Dermis microvascular lymphatic vessel endothelial cell (primary cell): ENCODE data around the gene PLAAT4. TPM values are rescaled to one million over a fixed set of nuclear protein-coding genes. Genes with fewer than 3 reads are reported as not detected.
"Not testable (repeated sequence)": the region's sequence is repeated elsewhere in the genome, so short reads cannot be mapped to it uniquely, and the experiment has no call there.

ENCODE experiments used
- DNase-seq, 2 donors: peaks; one replicate each; pipeline versions ENCODE4 v3.0.0 to v3.0.0-alpha.2; 2010; ENCODE audit warnings: low read depth in 2 of 2
- total RNA-seq: library from RNA; depleted of rRNA; stranded (reverse); fragments of >200 nt; gene quantifications from 2 replicates; pipeline ENCODE4 v1.2.1, GENCODE V29; 2014

Gene PLAAT4
- total RNA-seq, 1 donor from 2014 or later, result 2.3 TPM

- DNase-seq, result no peak
These were observed 26.1 kb upstream of the PLAAT4 start for GRCh38 chr11:63510360-63511047.

GRCh38 chr11:63511048-63511748, 25.4 kb upstream of the PLAAT4 start:
- no peak for DNase-seq

GRCh38 chr11:63512816-63513215, 23.8 kb upstream of the PLAAT4 start:
- DNase-seq, result no peak

- DNase-seq, result no peak
These were observed 20.5 kb upstream of the PLAAT4 start for GRCh38 chr11:63516109-63516508.

- no peak for DNase-seq
These were observed 19.5 kb upstream of the PLAAT4 start for GRCh38 chr11:63517156-63517555.

GRCh38 chr11:63518548-63518947, 18.1 kb upstream of the PLAAT4 start:
- no peak for DNase-seq

- DNase-seq, result no peak
These were observed 15.9 kb upstream of the PLAAT4 start for GRCh38 chr11:63520606-63521170.

GRCh38 chr11:63521896-63522295, 14.7 kb upstream of the PLAAT4 start:
- no peak for DNase-seq

- DNase-seq, result no peak
These were observed 13.5 kb upstream of the PLAAT4 start for GRCh38 chr11:63523151-63523550.

GRCh38 chr11:63527667-63528066, 8.9 kb upstream of the PLAAT4 start:
- no peak for DNase-seq

GRCh38 chr11:63528156-63528555, 8.5 kb upstream of the PLAAT4 start:
- not testable (repeated sequence) for DNase-seq

- DNase-seq, result not testable (repeated sequence)
These were observed 7.8 kb upstream of the PLAAT4 start for GRCh38 chr11:63528729-63529278.

GRCh38 chr11:63529373-63529772, 7.2 kb upstream of the PLAAT4 start:
- not testable (repeated sequence) for DNase-seq

GRCh38 chr11:63530021-63530420, 6.6 kb upstream of the PLAAT4 start:
- DNase-seq, result no peak

GRCh38 chr11:63531074-63531792, 5.4 kb upstream of the PLAAT4 start:
- not testable (repeated sequence) for DNase-seq

- DNase-seq, result no peak
These were observed 4.5 kb upstream of the PLAAT4 start for GRCh38 chr11:63532117-63532516.

- DNase-seq, result no peak
These were observed 3.7 kb upstream of the PLAAT4 start for GRCh38 chr11:63532799-63533475.

GRCh38 chr11:63534076-63534475, 2.5 kb upstream of the PLAAT4 start:
- no peak for DNase-seq

- DNase-seq, result no peak
These were observed 1.6 kb upstream of the PLAAT4 start for GRCh38 chr11:63534895-63535461.

- no peak for DNase-seq
These were observed 874 bp upstream of the PLAAT4 start for GRCh38 chr11:63535734-63536133.
